ENCODE measurements around the gene ABCG2.
"Not testable (repeated sequence)": the region's sequence is repeated elsewhere in the genome, so short reads cannot be mapped to it uniquely, and the experiment has no call there.

Gene ABCG2

DNA sequence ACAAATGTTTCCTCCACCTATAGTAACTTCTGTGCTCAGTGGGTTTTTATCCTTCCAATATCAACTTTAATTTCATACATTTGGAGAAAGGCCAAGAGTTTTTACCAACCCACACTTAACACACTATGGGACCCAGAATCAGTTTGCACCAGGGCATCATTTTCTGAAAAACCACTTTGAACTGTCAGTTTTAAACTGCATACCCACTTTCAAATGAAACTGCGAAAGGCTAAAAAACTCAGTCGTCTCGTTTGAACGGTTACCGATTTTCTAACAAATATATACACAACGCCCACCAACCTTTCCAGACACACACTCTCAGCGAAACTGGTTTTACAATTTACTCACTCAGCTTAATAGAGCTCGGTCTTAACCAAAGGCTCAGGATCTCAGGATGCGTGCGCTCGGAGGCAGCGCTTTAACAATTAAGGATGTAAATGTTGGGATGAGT lies 376 bp downstream of the ABCG2 start:
- no peaks in the 10 kb centered on the region for H3K9me3 ChIP-seq (ENCODE audit: control insufficient read depth, low read length)
- no peaks in the 10 kb centered on the region for H3K4me1 ChIP-seq
- peak overlapping the region; percentile 86 for H2AFZ ChIP-seq
- TF ChIP-seq, protein P1, sequence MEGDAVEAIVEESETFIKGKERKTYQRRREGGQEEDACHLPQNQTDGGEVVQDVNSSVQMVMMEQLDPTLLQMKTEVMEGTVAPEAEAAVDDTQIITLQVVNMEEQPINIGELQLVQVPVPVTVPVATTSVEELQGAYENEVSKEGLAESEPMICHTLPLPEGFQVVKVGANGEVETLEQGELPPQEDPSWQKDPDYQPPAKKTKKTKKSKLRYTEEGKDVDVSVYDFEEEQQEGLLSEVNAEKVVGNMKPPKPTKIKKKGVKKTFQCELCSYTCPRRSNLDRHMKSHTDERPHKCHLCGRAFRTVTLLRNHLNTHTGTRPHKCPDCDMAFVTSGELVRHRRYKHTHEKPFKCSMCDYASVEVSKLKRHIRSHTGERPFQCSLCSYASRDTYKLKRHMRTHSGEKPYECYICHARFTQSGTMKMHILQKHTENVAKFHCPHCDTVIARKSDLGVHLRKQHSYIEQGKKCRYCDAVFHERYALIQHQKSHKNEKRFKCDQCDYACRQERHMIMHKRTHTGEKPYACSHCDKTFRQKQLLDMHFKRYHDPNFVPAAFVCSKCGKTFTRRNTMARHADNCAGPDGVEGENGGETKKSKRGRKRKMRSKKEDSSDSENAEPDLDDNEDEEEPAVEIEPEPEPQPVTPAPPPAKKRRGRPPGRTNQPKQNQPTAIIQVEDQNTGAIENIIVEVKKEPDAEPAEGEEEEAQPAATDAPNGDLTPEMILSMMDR (IDR thresholded peaks at IDR 0.05) = no peak
- H3K4me3 ChIP-seq (ENCODE audit: low read depth, low read length) = peak overlapping the region; percentile 66
- H3K4me2 ChIP-seq (ENCODE audit: low read length) = peak overlapping the region; percentile 88
- H3K27me3 ChIP-seq (ENCODE audit: control insufficient read depth, insufficient read depth, low read length) = no peaks in the 10 kb centered on the region
- H3K36me3 ChIP-seq (ENCODE audit: control insufficient read depth, insufficient read depth, low read length) = no peaks in the 10 kb centered on the region
- H3K9ac ChIP-seq = no peak overlapping the region
- H3K27ac ChIP-seq = no peak overlapping the region
- H3K79me2 ChIP-seq = no peaks in the 10 kb centered on the region

GRCh38 chr4:88152331-88152730 lies 6.1 kb downstream of the ABCG2 start:
- H3K36me3 ChIP-seq (ENCODE audit: control insufficient read depth, insufficient read depth, low read length); H3K27me3 ChIP-seq (ENCODE audit: control insufficient read depth, insufficient read depth, low read length); H3K4me1 ChIP-seq; H3K4me2 ChIP-seq (ENCODE audit: low read length); H2AFZ ChIP-seq; H3K27ac ChIP-seq; H3K79me2 ChIP-seq; H3K9me3 ChIP-seq (ENCODE audit: control insufficient read depth, low read length); H3K9ac ChIP-seq; H3K4me3 ChIP-seq (ENCODE audit: low read depth, low read length): not testable (repeated sequence)

GRCh38 chr4:88148560-88148959 lies 9.9 kb downstream of the ABCG2 start:
- H3K4me3 ChIP-seq (ENCODE audit: low read depth, low read length) = no peak overlapping the region
- H3K27ac ChIP-seq = no peak overlapping the region
- H3K4me2 ChIP-seq (ENCODE audit: low read length) = peak overlapping the region; percentile 36
- H3K9me3 ChIP-seq (ENCODE audit: control insufficient read depth, low read length) = no peaks in the 10 kb centered on the region
- H3K27me3 ChIP-seq (ENCODE audit: control insufficient read depth, insufficient read depth, low read length) = no peaks in the 10 kb centered on the region
- H3K79me2 ChIP-seq = no peaks in the 10 kb centered on the region
- H3K36me3 ChIP-seq (ENCODE audit: control insufficient read depth, insufficient read depth, low read length) = no peaks in the 10 kb centered on the region
- no peak overlapping the region for H3K9ac ChIP-seq
- no peak overlapping the region for H2AFZ ChIP-seq
- no peaks in the 10 kb centered on the region for H3K4me1 ChIP-seq
- TF ChIP-seq, protein P1 (IDR thresholded peaks at IDR 0.05) = no peak

DNA sequence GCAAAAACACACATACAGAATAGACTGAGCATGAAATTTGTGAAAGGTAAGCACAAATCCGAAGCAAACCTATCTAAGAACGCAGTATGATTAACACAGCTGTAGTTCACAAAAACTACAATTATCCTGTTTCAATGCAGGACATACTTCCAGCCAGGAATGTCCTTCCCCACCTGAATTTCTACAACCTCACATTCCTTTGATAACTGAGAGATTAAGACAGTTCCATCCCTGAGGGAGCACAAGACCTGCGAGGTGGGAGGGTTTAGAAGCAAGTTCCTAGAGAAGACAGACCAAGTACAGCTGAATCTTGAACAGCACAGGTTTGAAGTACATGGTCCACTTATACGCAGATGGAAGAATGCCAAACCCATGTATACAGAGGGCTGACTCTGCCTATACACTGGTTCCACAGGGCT lies 10.6 kb downstream of the ABCG2 start:
- no peaks in the 10 kb centered on the region for H3K27me3 ChIP-seq (ENCODE audit: control insufficient read depth, insufficient read depth, low read length)
- H3K27ac ChIP-seq = no peak overlapping the region
- peak overlapping the region; percentile 36 for H3K4me2 ChIP-seq (ENCODE audit: low read length)

DNA sequence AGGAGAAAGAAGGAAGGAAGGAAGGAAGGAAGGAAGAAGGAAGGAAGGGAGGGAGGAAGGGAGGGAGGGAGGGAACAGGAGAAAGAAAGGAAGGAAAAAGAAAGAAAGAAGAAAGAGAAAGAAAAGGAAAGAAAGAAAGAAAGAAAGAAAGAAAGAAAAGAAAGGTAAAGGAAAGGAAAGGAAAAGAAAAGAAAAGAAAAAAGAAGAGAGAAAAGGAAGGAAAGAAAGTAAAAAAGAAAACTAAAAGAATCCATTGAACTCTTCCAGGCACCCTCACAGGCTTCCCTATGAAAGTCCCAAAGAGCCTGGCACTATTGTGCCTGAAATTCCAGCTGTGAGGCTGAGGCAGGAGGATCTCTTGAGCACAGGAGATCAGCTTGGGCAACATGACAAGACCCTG lies 11.5 kb downstream of the ABCG2 start:
- Histone ChIP-seq H3K79me2 (no peaks in the 10 kb centered on the region), H3K4me1 (no peaks in the 10 kb centered on the region), H2AFZ (no peak overlapping the region), H3K27me3 (ENCODE audit: control insufficient read depth, insufficient read depth, low read length) (no peaks in the 10 kb centered on the region), H3K9me3 (ENCODE audit: control insufficient read depth, low read length) (no peaks in the 10 kb centered on the region), H3K9ac (no peak overlapping the region), H3K4me3 (ENCODE audit: low read depth, low read length) (no peak overlapping the region), H3K4me2 (ENCODE audit: low read length) (no peak overlapping the region), H3K27ac (no peak overlapping the region), H3K36me3 (ENCODE audit: control insufficient read depth, insufficient read depth, low read length) (no peaks in the 10 kb centered on the region)
- TF ChIP-seq, protein P1 (IDR thresholded peaks at IDR 0.05) = no peak

More for the DNA sequence above, 10.6 kb downstream of the ABCG2 start:
- Histone ChIP-seq H3K79me2 (no peaks in the 10 kb centered on the region), H3K4me1 (no peaks in the 10 kb centered on the region), H3K9ac (no peak overlapping the region), H2AFZ (no peak overlapping the region), H3K4me3 (ENCODE audit: low read depth, low read length) (no peak overlapping the region), H3K9me3 (ENCODE audit: control insufficient read depth, low read length) (no peaks in the 10 kb centered on the region), H3K36me3 (ENCODE audit: control insufficient read depth, insufficient read depth, low read length) (no peaks in the 10 kb centered on the region)
- TF ChIP-seq, protein P1 (IDR thresholded peaks at IDR 0.05) = no peak

Measured in parathyroid adenoma (tissue), 2 donors.